KMS-11 (cell line): ENCODE measurements around the gene LARP1.

Experiments used
- H2AFZ ChIP-seq: fragments of 200-600 bp; sonication (generic); 2 replicates; pipeline ENCODE4 v1.6.1; 2016; ENCODE audit warnings: antibody characterized with exemption, mixed run types, low read depth
- H3K27ac ChIP-seq: fragments of 200-600 bp; sonication (generic); 2 replicates; pipeline ENCODE4 v1.6.1; 2016; ENCODE audit warnings: mild to moderate bottlenecking, mixed run types
- H3K27me3 ChIP-seq: fragments of 200-600 bp; sonication (generic); 2 replicates; pipeline ENCODE4 v1.6.1; 2017; ENCODE audit warnings: mild to moderate bottlenecking, low read depth, mixed run types, moderate library complexity; ENCODE audit not compliant: insufficient read depth
- H3K36me3 ChIP-seq: fragments of 200-600 bp; sonication (generic); 2 replicates; pipeline ENCODE4 v1.6.1; 2017; ENCODE audit warnings: mild to moderate bottlenecking, mixed run types; ENCODE audit not compliant: insufficient read depth
- H3K4me1 ChIP-seq: fragments of 200-600 bp; sonication (generic); 2 replicates; pipeline ENCODE4 v1.6.1; 2016; ENCODE audit warnings: mild to moderate bottlenecking, low read depth, mixed run types; ENCODE audit not compliant: poor library complexity, severe bottlenecking
- H3K4me2 ChIP-seq: fragments of 200-600 bp; sonication (generic); 2 replicates; pipeline ENCODE4 v1.7.0; 2016; ENCODE audit warnings: mild to moderate bottlenecking, mixed run types
- H3K4me3 ChIP-seq: fragments of 200-600 bp; sonication (generic); IDR thresholded peaks from 2 replicates; pipeline ENCODE4 v1.6.1; 2017; ENCODE audit warnings: low read depth, low read length, mixed read lengths; ENCODE audit not compliant: insufficient read depth
- H3K79me2 ChIP-seq: fragments of 200-600 bp; sonication (generic); 2 replicates; pipeline ENCODE4 v1.6.1; 2016; ENCODE audit warnings: low read depth, mixed run types; ENCODE audit not compliant: insufficient read depth
- H3K9ac ChIP-seq: fragments of 200-600 bp; sonication (generic); 2 replicates; pipeline ENCODE4 v1.6.1; 2016; ENCODE audit warnings: mild to moderate bottlenecking, mixed run types
- H4K20me1 ChIP-seq: fragments of 200-600 bp; sonication (generic); 2 replicates; pipeline ENCODE4 v1.6.1; 2016; ENCODE audit warnings: mild to moderate bottlenecking, mixed run types; ENCODE audit not compliant: insufficient read depth
- TF ChIP-seq, protein P1 (sequence below): fragments of 200-600 bp; sonication (generic); conservative IDR thresholded peaks from 2 replicates; pipeline ENCODE4 v1.6.1; 2017; ENCODE audit warnings: low read depth, mild to moderate bottlenecking, antibody characterized with exemption, low read length, moderate library complexity, mixed read lengths

LARP1 gene

DNA sequence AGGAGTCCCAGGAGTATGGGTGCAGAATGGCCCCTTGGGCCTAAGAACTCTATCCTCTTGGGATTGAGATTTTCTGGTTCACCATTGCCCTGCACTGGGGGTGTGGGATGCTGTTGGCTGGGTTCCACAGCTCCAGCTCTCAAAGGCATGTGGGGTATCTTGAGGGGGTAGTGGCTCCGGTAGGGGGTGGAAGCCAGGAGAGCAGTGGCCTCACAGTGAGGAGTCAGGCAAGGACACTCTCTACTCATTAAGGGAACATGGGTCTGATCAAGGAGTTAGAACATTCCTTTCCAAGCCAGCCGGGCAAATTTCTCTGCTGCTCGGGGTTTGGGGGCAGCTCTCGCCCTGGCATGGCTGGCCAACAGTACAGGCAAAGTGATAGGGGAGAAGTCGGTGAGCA, 33.0 kb downstream of the LARP1 start:
- H4K20me1 ChIP-seq: peaks cover 36% of the 10 kb centered on the region; the same call in 1 of the 2 replicates
- H3K9ac ChIP-seq: no peak overlapping the region
- peaks cover 69% of the 10 kb centered on the region for H3K79me2 ChIP-seq
- H3K4me3 ChIP-seq: no peak overlapping the region
- H3K4me1 ChIP-seq: peaks cover 13% of the 10 kb centered on the region
- no peak overlapping the region for H3K27ac ChIP-seq
- no peak overlapping the region for H2AFZ ChIP-seq
- H3K36me3 ChIP-seq: no peaks in the 10 kb centered on the region
- TF ChIP-seq, protein P1, sequence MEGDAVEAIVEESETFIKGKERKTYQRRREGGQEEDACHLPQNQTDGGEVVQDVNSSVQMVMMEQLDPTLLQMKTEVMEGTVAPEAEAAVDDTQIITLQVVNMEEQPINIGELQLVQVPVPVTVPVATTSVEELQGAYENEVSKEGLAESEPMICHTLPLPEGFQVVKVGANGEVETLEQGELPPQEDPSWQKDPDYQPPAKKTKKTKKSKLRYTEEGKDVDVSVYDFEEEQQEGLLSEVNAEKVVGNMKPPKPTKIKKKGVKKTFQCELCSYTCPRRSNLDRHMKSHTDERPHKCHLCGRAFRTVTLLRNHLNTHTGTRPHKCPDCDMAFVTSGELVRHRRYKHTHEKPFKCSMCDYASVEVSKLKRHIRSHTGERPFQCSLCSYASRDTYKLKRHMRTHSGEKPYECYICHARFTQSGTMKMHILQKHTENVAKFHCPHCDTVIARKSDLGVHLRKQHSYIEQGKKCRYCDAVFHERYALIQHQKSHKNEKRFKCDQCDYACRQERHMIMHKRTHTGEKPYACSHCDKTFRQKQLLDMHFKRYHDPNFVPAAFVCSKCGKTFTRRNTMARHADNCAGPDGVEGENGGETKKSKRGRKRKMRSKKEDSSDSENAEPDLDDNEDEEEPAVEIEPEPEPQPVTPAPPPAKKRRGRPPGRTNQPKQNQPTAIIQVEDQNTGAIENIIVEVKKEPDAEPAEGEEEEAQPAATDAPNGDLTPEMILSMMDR: no peak
- no peaks in the 10 kb centered on the region for H3K27me3 ChIP-seq
- H3K4me2 ChIP-seq: no peak overlapping the region

DNA sequence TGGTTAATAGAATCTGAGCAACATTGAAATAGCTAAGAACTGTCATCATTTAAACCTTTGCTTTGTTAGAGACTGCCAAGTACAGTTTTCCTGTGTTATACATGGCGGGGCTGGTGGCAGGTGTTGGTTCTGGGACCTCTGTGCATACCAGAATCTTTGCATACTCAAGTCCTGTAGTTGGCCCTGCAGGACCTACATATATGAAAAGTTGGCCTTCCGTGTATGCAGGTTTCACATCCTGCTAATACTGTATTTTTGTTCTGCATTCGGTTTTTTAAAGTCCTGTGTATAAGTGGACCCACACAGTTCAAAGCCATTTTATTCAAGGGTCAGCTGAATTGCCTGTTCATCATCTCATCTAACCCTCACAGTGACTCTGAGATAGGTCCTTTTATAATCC, 36.4 kb downstream of the LARP1 start:
- TF ChIP-seq, protein P1: no peak
- H2AFZ ChIP-seq: no peak overlapping the region
- H3K79me2 ChIP-seq: peaks cover 36% of the 10 kb centered on the region
- H3K4me3 ChIP-seq: no peak overlapping the region
- H4K20me1 ChIP-seq: peaks cover 17% of the 10 kb centered on the region; the same call in 1 of the 2 replicates
- no peak overlapping the region for H3K4me2 ChIP-seq
- no peaks in the 10 kb centered on the region for H3K4me1 ChIP-seq
- H3K27ac ChIP-seq: no peak overlapping the region
- H3K27me3 ChIP-seq: no peaks in the 10 kb centered on the region
- no peaks in the 10 kb centered on the region for H3K36me3 ChIP-seq
- no peak overlapping the region for H3K9ac ChIP-seq

DNA sequence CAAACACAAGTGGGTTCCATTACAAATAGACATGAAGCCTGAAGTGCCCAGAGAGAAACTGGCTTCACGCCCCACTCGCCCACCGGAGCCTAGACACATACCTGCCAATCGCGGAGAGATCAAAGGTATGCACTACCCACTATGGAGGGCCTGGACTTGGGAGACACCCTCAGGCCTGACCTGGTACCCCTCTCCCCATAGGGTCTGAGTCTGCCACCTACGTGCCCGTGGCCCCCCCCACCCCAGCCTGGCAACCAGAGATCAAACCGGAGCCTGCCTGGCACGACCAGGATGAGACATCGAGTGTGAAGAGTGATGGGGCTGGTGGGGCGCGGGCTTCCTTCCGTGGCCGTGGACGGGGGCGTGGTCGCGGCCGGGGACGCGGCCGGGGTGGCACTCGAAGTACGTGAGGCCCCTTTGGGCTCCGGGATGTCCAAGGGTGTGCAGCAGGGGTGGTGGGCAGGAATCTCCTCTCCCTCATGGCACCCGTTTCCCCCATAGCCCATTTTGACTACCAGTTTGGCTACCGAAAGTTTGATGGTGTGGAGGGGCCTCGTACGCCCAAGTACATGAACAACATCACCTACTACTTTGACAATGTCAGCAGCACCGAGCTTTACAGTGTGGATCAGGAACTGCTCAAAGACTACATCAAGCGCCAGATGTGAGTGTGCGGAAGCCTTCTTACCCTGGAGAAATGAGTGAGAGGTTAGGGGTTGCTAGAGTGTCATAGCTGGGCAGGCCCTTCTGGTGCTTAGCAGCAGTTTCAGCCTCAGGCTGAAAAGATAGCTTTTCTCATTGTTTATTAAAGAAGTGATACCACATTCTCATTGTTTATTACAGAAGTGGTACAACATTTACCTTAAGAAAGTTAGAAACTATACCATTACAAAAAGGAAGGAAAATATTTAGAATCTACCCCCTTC, 38.7 kb downstream of the LARP1 start:
- Histone ChIP-seq H3K27ac (no peak overlapping the region), H3K36me3 (no peaks in the 10 kb centered on the region), H3K79me2 (peaks cover 12% of the 10 kb centered on the region; the same call in 1 of the 2 replicates), H3K4me1 (no peaks in the 10 kb centered on the region), H3K4me2 (no peak overlapping the region), H3K9ac (no peak overlapping the region), H2AFZ (no peak overlapping the region), H4K20me1 (no peaks in the 10 kb centered on the region), H3K27me3 (no peaks in the 10 kb centered on the region), H3K4me3 (no peak overlapping the region)
- TF ChIP-seq, protein P1: no peak

DNA sequence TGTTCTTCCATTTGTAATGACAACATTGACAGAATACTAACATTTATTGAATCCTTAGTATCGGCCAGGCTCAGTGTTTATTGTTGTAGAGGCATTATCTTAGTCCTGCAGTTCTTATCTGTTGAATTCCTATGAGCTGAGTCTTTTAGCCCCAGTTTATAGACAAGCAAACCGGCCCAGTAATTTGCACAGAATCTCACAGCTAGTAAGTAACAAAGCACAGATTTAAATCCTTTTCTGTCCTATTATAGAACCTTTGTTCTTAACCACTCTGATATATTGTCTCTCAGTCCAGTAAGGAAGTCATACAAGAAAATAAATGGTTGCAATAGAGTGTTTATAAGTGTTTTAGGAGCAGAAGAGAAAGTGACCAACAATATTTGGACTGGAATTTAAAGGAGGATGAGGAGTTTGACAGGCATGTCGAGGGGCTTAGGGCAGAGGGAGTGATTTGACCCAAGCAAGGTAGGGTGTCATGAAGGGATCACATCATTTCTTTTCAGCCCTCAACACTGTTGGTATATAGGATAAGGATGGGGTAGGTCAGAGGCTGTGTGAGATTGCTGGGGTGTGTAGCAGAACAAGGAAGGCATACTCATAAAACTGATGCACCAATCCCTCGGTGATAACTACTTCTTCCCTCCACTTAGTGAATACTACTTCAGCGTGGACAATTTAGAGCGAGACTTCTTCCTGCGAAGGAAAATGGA, 39.5 kb downstream of the LARP1 start:
- H3K4me3 ChIP-seq: no peak overlapping the region
- H2AFZ ChIP-seq: no peak overlapping the region
- H4K20me1 ChIP-seq: no peaks in the 10 kb centered on the region
- no peaks in the 10 kb centered on the region for H3K27me3 ChIP-seq
- H3K4me2 ChIP-seq: no peak overlapping the region
- no peaks in the 10 kb centered on the region for H3K4me1 ChIP-seq
- H3K79me2 ChIP-seq: peaks cover 5% of the 10 kb centered on the region; the same call in 1 of the 2 replicates
- H3K27ac ChIP-seq: no peak overlapping the region
- no peaks in the 10 kb centered on the region for H3K36me3 ChIP-seq
- TF ChIP-seq, protein P1: no peak
- no peak overlapping the region for H3K9ac ChIP-seq
